LNCAP (cell line): ENCODE results near the gene KRT16.

ENCODE experiments used
- CTCF ChIP-seq: fragments of 450-650 bp; IDR thresholded peaks from 2 replicates; pipeline ENCODE4 v1.5.1; 2017; ENCODE audit warnings: mild to moderate bottlenecking

Gene KRT16

GRCh38 chr17:41599680-41600079 lies 12.9 kb downstream of the KRT16 start:
- no peak for TF ChIP-seq CTCF

- TF ChIP-seq CTCF, result no peak
These were observed 17.0 kb downstream of the KRT16 start for GRCh38 chr17:41595585-41595984.

- no peak for TF ChIP-seq CTCF
These were observed 18.1 kb downstream of the KRT16 start for GRCh38 chr17:41594363-41594915.

GRCh38 chr17:41593306-41593981 lies 19.1 kb downstream of the KRT16 start:
- TF ChIP-seq CTCF, result no peak

GRCh38 chr17:41592601-41593305 lies 19.8 kb downstream of the KRT16 start:
- TF ChIP-seq CTCF, result no peak

- TF ChIP-seq CTCF, result no peak
These were observed 23.3 kb downstream of the KRT16 start for GRCh38 chr17:41589301-41589700.

- no peak for TF ChIP-seq CTCF
These were observed 24.3 kb downstream of the KRT16 start for GRCh38 chr17:41588126-41588810.
